Mesothelial cell of epicardium (in vitro differentiated cells): ENCODE results near the gene NRN1. TPM values are rescaled to one million over a fixed set of nuclear protein-coding genes. Genes with fewer than 3 reads are reported as not detected.

Source experiments
- DNase-seq, 2 experiments: peaks; one replicate each; pipeline ENCODE4 v3.0.0; 2021; ENCODE audit warnings: low spot score in 2 of 2; ENCODE audit not compliant: unreplicated experiment in 2 of 2
- H3K27ac Mint-ChIP-seq: 2 replicates; pipeline ENCODE4 v1.8.0; 2021; ENCODE audit warnings: mixed read lengths
- H3K27me3 Mint-ChIP-seq: 2 replicates; pipeline ENCODE4 v1.8.0; 2021; ENCODE audit warnings: low read depth, mixed read lengths
- H3K36me3 Mint-ChIP-seq: 2 replicates; pipeline ENCODE4 v1.8.0; 2021; ENCODE audit warnings: mixed read lengths
- H3K4me1 Mint-ChIP-seq: 2 replicates; pipeline ENCODE4 v1.8.0; 2021; ENCODE audit warnings: mixed read lengths
- H3K4me3 Mint-ChIP-seq: 2 replicates; pipeline ENCODE4 v1.8.0; 2021; ENCODE audit warnings: mild to moderate bottlenecking, moderate library complexity, mixed read lengths
- H3K9me3 Mint-ChIP-seq: 2 replicates; pipeline ENCODE4 v1.8.0; 2021; ENCODE audit warnings: mixed read lengths
- total RNA-seq: library from RNA; stranded (reverse); gene quantifications from 3 replicates; pipeline ENCODE4 v1.2.1, GENCODE V29; 2021
- TF ChIP-seq, protein P1 (sequence below): fragments of 200-600 bp; sonication (generic); IDR thresholded peaks from one replicate; pipeline ENCODE4 v1.5.0; 2021; ENCODE audit warnings: antibody characterized with exemption; ENCODE audit not compliant: unreplicated experiment

Gene NRN1
- total RNA-seq, 1 donor from 2014 or later: not detected

DNA sequence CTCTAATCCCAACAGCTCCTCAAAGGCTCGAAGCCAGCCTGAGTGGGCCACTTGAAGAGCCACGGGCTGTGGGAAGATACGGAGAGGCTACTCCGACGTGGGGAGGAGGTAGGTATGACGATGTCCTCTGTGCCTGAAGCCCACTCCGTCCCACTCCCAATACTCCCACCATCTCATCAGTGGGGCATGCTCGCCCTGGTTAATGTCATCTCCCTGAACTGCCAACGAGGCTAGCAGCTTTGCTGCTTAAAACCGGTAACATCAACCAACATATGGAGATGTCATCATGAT lies 11.1 kb downstream of the NRN1 start:
- peaks cover 100% of the 10 kb centered on the region for H3K27me3 Mint-ChIP-seq
- H3K4me3 Mint-ChIP-seq: peak overlapping the region; percentile 68
- peaks cover 31% of the 10 kb centered on the region for H3K4me1 Mint-ChIP-seq
- no peaks in the 10 kb centered on the region for H3K9me3 Mint-ChIP-seq
- TF ChIP-seq, protein P1, sequence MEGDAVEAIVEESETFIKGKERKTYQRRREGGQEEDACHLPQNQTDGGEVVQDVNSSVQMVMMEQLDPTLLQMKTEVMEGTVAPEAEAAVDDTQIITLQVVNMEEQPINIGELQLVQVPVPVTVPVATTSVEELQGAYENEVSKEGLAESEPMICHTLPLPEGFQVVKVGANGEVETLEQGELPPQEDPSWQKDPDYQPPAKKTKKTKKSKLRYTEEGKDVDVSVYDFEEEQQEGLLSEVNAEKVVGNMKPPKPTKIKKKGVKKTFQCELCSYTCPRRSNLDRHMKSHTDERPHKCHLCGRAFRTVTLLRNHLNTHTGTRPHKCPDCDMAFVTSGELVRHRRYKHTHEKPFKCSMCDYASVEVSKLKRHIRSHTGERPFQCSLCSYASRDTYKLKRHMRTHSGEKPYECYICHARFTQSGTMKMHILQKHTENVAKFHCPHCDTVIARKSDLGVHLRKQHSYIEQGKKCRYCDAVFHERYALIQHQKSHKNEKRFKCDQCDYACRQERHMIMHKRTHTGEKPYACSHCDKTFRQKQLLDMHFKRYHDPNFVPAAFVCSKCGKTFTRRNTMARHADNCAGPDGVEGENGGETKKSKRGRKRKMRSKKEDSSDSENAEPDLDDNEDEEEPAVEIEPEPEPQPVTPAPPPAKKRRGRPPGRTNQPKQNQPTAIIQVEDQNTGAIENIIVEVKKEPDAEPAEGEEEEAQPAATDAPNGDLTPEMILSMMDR: no peak
- no peak for DNase-seq
- peaks cover 4% of the 10 kb centered on the region for H3K36me3 Mint-ChIP-seq
- no peak overlapping the region for H3K27ac Mint-ChIP-seq

DNA sequence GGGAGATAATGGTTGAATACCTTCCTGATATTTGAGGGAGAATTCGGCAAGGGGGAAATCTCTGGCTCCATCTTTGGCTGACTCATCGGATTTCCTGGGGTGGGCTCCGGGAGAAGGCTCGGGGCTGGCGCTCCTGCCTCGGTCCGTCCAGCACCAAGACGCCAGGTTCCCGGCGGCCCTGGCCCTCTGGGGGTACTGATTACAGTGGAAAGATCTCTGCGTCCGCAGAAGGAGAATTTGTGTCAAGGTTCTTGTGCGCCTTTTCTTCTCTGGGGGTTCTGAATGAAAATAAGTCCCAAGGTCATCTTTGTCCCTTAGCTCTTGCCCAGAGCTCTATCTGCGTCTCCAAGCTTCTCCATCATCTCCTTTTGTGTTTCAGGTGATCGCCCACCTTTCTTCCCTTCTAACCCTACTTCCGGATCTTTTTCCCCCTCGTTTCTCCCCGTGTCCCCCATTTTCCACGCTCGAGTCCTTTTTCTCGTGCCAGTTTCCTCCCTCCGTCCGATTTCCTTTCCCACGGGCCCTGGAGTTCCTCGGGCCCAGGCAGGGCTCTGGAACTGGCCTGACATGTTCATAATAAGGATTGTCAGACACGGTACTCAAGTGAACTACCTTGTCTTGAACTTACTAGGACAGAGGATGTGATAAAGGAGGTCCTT lies 11.6 kb downstream of the NRN1 start:
- H3K4me3 Mint-ChIP-seq: no peak overlapping the region
- peaks cover 100% of the 10 kb centered on the region for H3K27me3 Mint-ChIP-seq
- DNase-seq: no peak
- peaks cover under 1% of the 10 kb centered on the region for H3K36me3 Mint-ChIP-seq
- TF ChIP-seq, protein P1: no peak
- peaks cover 31% of the 10 kb centered on the region for H3K4me1 Mint-ChIP-seq
- no peaks in the 10 kb centered on the region for H3K9me3 Mint-ChIP-seq
- H3K27ac Mint-ChIP-seq: no peak overlapping the region

DNA sequence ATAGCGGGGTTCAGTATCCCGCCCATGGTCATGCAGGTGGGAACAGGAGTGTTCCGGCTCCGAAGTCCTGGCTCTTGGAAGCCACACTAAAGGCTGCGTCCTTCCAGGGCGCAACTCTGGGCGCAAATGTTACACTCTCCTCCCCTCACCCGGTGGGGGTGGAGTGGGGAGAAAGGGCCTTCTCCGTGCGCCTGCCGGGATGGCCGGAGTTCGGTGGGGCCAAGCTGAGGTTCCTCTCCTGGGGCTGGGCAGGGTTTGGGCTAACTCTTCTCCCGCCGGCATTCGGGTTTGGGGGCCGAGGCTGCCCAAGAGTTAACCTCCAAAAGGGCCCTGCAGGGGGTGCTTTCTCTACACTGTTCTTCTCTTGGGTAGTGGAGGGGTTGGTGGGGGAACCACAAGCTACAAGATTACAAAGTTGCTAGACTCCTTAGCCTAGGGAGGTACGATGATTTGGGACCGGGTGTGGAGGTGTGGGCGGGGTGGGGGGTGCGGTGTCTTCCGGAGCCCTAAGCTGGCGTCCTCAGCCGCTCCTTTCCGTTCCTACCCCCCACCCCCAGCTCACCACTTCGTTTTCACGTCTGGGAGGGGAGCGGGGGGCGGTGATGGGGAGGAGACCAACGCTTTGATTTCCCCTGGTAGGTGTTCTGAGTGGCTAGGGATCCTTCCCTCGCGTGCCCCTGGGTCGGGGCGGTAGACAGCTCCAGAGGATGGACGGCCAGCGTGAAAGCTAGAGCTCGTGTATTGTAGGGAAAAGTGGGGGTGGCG lies 12.3 kb downstream of the NRN1 start:
- no peak overlapping the region for H3K4me3 Mint-ChIP-seq

DNA sequence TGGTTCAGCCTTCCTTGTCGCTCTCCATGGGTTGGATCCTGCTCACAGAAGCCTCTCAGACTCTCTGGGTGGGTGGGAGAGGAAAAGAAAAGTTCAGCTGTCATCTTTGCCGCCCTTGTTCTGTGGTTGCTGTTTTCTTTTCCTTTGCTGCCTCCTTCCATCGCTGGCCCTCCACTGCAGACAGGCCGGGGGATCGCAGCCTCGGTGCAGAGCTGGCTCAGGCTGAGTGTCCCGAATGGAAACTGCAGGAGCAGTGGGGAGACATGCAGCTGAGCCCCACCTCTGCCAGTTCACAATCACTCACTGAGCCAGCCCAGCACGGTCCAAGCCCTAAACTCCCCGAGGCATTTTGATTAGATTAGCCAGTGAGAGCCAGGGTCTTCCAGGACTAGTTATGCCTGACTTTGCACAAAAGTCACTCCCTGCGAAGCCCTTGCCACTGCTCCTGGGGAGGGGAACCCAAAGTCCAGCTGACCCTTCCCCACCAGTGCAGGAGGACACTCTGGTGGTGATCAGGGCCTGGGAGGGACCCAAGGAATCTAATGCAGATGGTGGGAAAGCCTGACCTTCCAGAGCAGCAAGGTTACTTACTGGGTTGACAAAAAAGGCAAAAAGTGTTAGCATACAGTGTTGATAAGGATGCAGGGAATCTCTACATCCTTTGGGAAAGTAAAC lies 14.0 kb downstream of the NRN1 start:
- H3K4me1 Mint-ChIP-seq: peaks cover 25% of the 10 kb centered on the region
- peaks cover 2% of the 10 kb centered on the region for H3K9me3 Mint-ChIP-seq
- TF ChIP-seq, protein P1: no peak
- peaks cover 100% of the 10 kb centered on the region for H3K27me3 Mint-ChIP-seq
- no peak for DNase-seq
- no peak overlapping the region for H3K27ac Mint-ChIP-seq
- no peaks in the 10 kb centered on the region for H3K36me3 Mint-ChIP-seq
- no peak overlapping the region for H3K4me3 Mint-ChIP-seq

More for the DNA sequence above, 12.3 kb downstream of the NRN1 start:
- TF ChIP-seq, protein P1: no peak
- H3K4me1 Mint-ChIP-seq: peaks cover 28% of the 10 kb centered on the region
- no peak overlapping the region for H3K27ac Mint-ChIP-seq
- no peak for DNase-seq
- H3K27me3 Mint-ChIP-seq: peaks cover 100% of the 10 kb centered on the region
- H3K36me3 Mint-ChIP-seq: no peaks in the 10 kb centered on the region
- H3K9me3 Mint-ChIP-seq: no peaks in the 10 kb centered on the region

DNA sequence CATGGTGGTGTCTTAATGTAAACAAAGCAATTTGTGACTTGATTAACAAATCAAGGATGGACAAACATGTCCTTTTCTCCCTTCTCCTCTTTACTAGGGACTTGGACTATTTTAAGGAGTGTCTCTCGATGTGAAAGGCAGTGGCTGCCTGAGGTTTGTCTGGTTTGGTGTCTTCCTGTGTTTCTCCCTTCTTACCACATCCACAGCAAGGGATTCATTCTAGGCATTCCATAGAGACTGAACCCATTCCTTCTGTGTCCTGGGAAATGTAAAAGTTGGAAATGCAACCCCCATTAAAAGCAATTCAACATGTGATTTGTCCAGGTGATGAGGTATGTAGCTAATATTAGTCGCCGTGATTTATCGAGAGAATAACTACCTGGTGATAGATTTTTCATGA lies 15.9 kb downstream of the NRN1 start:
- H3K27ac Mint-ChIP-seq: no peak overlapping the region
- peaks cover 100% of the 10 kb centered on the region for H3K27me3 Mint-ChIP-seq
- no peak for DNase-seq
- peaks cover 4% of the 10 kb centered on the region for H3K9me3 Mint-ChIP-seq
- TF ChIP-seq, protein P1: no peak
- peaks cover 10% of the 10 kb centered on the region for H3K4me1 Mint-ChIP-seq
- no peaks in the 10 kb centered on the region for H3K36me3 Mint-ChIP-seq
- H3K4me3 Mint-ChIP-seq: no peak overlapping the region
